MM.1S (cell line): ENCODE measurements around the gene DCAF4.
A peak's percentile ranks its signal among the peaks of the same experiment; 100 is the strongest.

ENCODE experiments used
- DNase-seq: peaks from one replicate; pipeline ENCODE4 v3.0.0-alpha.2; 2015
- H2AFZ ChIP-seq: fragments of 300-600 bp; sonication (generic); 2 replicates; pipeline ENCODE4 v1.6.0; 2016; ENCODE audit warnings: antibody characterized with exemption, low read length
- H3F3A ChIP-seq: fragments of 300-600 bp; sonication (generic); 2 replicates; pipeline ENCODE4 v1.6.1; 2016; ENCODE audit warnings: mild to moderate bottlenecking, antibody characterized with exemption, low read length, moderate library complexity, mixed read lengths; ENCODE audit not compliant: insufficient read depth
- H3K27ac ChIP-seq: fragments of 300-600 bp; sonication (generic); 2 replicates; pipeline ENCODE4 v1.5.1; 2016; ENCODE audit warnings: mild to moderate bottlenecking, low read length
- H3K27me3 ChIP-seq: fragments of 300-600 bp; sonication (generic); replicated peaks from 2 replicates; pipeline ENCODE4 v1.6.0; 2016; ENCODE audit warnings: low read length; ENCODE audit not compliant: insufficient read depth
- H3K36me3 ChIP-seq: fragments of 300-600 bp; sonication (generic); replicated peaks from 2 replicates; pipeline ENCODE4 v1.6.1; 2016; ENCODE audit warnings: mild to moderate bottlenecking, low read length, mixed read lengths; ENCODE audit not compliant: insufficient read depth
- H3K4me1 ChIP-seq: fragments of 300-600 bp; sonication (generic); 2 replicates; pipeline ENCODE4 v1.6.1; 2016; ENCODE audit warnings: low read length, mixed read lengths
- H3K4me2 ChIP-seq: fragments of 300-600 bp; sonication (generic); 2 replicates; pipeline ENCODE4 v1.6.0; 2016; ENCODE audit warnings: low read depth, low read length
- H3K4me3 ChIP-seq: fragments of 300-600 bp; sonication (generic); 2 replicates; pipeline ENCODE4 v1.5.1; 2016; ENCODE audit warnings: low read length, mixed read lengths
- H3K79me2 ChIP-seq: fragments of 300-600 bp; sonication (generic); 2 replicates; pipeline ENCODE4 v1.6.1; 2016; ENCODE audit warnings: mixed run types, low read length, mixed read lengths
- H3K9ac ChIP-seq: fragments of 300-600 bp; sonication (generic); 2 replicates; pipeline ENCODE4 v1.6.1; 2016; ENCODE audit warnings: low read length, mixed read lengths
- H3K9me2 ChIP-seq: fragments of 300-600 bp; sonication (generic); replicated peaks from 2 replicates; pipeline ENCODE4 v1.6.1; 2016; ENCODE audit warnings: mild to moderate bottlenecking, low read length, mixed read lengths; ENCODE audit not compliant: insufficient read depth
- H3K9me3 ChIP-seq: fragments of 300-600 bp; sonication (generic); replicated peaks from 2 replicates; pipeline ENCODE4 v1.6.1; 2016; ENCODE audit warnings: mild to moderate bottlenecking, low read length, mixed read lengths; ENCODE audit not compliant: insufficient read depth
- H4K20me1 ChIP-seq: fragments of 300-600 bp; sonication (generic); 2 replicates; pipeline ENCODE4 v1.6.1; 2016; ENCODE audit warnings: mild to moderate bottlenecking, low read length, moderate library complexity, mixed read lengths; ENCODE audit not compliant: insufficient read depth
- EZH2 ChIP-seq: fragments of 300-600 bp; sonication (generic); optimal IDR thresholded peaks from 2 replicates; pipeline ENCODE3; 2017; ENCODE audit warnings: low read depth, mild to moderate bottlenecking, antibody characterized with exemption, low read length, mixed read lengths
- EZH2phosphoT487 ChIP-seq: fragments of 300-600 bp; sonication (generic); IDR thresholded peaks from 2 replicates; pipeline ENCODE4 v1.6.1; 2018; ENCODE audit warnings: antibody characterized with exemption, low read length
- TF ChIP-seq, protein P1 (sequence below): fragments of 300-600 bp; sonication (generic); IDR thresholded peaks from 2 replicates; pipeline ENCODE4 v1.5.1; 2016; ENCODE audit warnings: antibody characterized with exemption, low read length, mixed read lengths

The DCAF4 gene

DNA sequence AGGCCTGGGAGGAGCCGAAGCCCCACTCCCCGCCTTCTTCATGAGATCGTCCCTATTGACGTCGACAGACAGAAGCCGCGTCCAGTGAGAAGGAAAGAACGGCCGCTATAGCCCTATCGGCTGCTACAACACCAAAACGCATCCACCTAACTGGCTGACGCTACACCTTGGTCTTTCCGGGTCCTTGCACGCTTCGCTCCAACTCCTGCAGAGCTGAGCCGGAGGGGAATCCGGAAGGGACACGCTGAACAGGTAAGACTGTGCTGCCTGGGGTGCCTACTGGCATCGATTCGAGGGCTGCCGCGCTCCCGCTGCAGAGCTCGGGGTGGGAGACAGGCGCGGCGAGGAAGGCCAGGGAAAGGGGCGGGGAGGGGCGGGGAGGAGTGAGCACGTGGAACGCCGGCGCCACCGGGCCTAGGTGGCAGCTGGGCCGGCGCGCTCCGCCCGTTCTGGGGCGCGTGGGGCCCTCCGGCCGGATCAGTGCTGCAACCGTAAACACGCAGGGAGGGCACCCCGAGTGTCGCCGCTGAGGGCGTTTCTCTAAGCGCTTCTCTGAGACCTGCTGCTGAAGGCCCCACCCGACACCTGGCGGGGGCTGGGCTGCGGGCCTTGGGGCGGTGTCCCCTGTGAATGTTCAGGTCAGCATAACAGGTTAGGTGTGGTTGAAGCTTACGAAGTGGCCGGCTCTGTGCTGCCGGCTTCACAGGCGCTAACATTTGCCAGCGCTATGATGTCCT is at the start of gene DCAF4:
DCAF4 (plus strand) TSS at position 173 of the 737 bp plus-strand sequence. CDS start 11,515 bp downstream, outside the sequence.
- Histone ChIP-seq H3K4me2 (peak within 1 kb of the TSS; percentile 80), H3K79me2 (peaks cover 23% of the 10 kb centered on the region), H3K36me3 (no peaks in the 10 kb centered on the region), H3K27ac (peak within 1 kb of the TSS; percentile 72; the same call in 1 of the 2 replicates), H4K20me1 (no peaks in the 10 kb centered on the region), H2AFZ (peak within 1 kb of the TSS; percentile 72), H3K27me3 (no peaks in the 10 kb centered on the region), H3K4me3 (peak within 1 kb of the TSS; percentile 79), H3K9ac (peak within 1 kb of the TSS; percentile 80), H3K9me3 (no peaks in the 10 kb centered on the region), H3K4me1 (no peaks in the 10 kb centered on the region), H3K9me2 (no peaks in the 10 kb centered on the region), H3F3A (peaks cover 4% of the 10 kb centered on the region; the same call in 1 of the 2 replicates)
- peak; percentile 96 for DNase-seq
- TF ChIP-seq EZH2 (no peak), EZH2phosphoT487 (no peak)
- TF ChIP-seq, protein P1, sequence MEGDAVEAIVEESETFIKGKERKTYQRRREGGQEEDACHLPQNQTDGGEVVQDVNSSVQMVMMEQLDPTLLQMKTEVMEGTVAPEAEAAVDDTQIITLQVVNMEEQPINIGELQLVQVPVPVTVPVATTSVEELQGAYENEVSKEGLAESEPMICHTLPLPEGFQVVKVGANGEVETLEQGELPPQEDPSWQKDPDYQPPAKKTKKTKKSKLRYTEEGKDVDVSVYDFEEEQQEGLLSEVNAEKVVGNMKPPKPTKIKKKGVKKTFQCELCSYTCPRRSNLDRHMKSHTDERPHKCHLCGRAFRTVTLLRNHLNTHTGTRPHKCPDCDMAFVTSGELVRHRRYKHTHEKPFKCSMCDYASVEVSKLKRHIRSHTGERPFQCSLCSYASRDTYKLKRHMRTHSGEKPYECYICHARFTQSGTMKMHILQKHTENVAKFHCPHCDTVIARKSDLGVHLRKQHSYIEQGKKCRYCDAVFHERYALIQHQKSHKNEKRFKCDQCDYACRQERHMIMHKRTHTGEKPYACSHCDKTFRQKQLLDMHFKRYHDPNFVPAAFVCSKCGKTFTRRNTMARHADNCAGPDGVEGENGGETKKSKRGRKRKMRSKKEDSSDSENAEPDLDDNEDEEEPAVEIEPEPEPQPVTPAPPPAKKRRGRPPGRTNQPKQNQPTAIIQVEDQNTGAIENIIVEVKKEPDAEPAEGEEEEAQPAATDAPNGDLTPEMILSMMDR: no peak

DNA sequence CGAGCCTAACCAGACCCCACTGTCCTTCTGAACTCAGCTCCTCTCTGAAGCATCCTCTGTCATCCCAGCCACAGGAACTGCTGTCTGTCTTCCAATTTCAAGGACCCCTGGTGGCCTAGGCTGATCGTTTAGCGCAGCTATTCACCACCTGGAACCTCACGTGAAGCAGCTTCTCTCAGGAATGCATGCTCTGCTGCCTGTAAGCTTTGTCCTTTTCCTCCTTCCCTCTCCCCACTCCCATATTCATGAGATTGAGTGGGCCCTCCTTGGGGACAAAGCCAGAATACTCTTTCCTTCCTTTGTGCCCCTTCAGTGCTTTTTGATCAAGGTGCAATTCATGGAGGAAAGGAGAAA is 49.6 kb upstream of the DCAF4 start:
- no peak overlapping the region for H3K9ac ChIP-seq
- no peak overlapping the region for H3K4me2 ChIP-seq

DNA sequence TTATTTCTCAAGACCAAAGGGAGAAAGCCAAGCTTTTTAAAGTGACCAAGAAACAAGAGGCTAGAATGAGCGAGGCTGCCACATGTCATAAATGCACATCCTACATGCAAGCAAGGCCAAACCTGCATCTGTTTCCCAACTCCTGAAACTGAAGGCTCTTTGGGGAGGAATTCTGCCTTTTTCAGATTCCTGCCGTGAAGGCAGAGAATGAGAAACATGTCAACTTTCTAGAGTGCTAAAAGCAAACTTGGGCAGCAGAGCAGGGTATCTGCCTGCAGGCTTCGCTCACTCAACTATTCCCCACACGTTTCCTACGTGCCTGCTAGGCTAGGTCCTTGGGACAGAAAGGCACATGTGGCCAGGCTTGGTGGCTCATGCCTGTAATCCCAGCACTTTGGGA is 47.5 kb upstream of the DCAF4 start:
- Histone ChIP-seq H3F3A (no peaks in the 10 kb centered on the region), H3K4me3 (no peak overlapping the region), H3K4me1 (no peaks in the 10 kb centered on the region), H3K36me3 (no peaks in the 10 kb centered on the region), H4K20me1 (no peaks in the 10 kb centered on the region), H3K4me2 (no peak overlapping the region), H3K9ac (no peak overlapping the region), H3K79me2 (peaks cover 98% of the 10 kb centered on the region), H3K9me3 (no peaks in the 10 kb centered on the region), H3K27ac (no peak overlapping the region), H3K27me3 (no peaks in the 10 kb centered on the region), H3K9me2 (no peaks in the 10 kb centered on the region), H2AFZ (no peak overlapping the region)
- DNase-seq: no peak
- TF ChIP-seq EZH2 (no peak), EZH2phosphoT487 (no peak)
- TF ChIP-seq, protein P1: no peak

More for the DNA sequence above, 49.6 kb upstream of the DCAF4 start:
- no peaks in the 10 kb centered on the region for H3K9me2 ChIP-seq
- no peaks in the 10 kb centered on the region for H3K9me3 ChIP-seq
- H3K4me3 ChIP-seq: no peak overlapping the region
- H3K27ac ChIP-seq: no peak overlapping the region
- TF ChIP-seq, protein P1: no peak
- peaks cover 84% of the 10 kb centered on the region for H3K79me2 ChIP-seq
- H3F3A ChIP-seq: no peaks in the 10 kb centered on the region
- DNase-seq: no peak
- H4K20me1 ChIP-seq: no peaks in the 10 kb centered on the region
- H3K36me3 ChIP-seq: no peaks in the 10 kb centered on the region
- no peaks in the 10 kb centered on the region for H3K4me1 ChIP-seq
- H3K27me3 ChIP-seq: no peaks in the 10 kb centered on the region
- H2AFZ ChIP-seq: no peak overlapping the region
